Renal pelvis (tissue), 4 donors: Measurements from ENCODE around the gene MOCS2. TPM values are rescaled to one million over a fixed set of nuclear protein-coding genes. Genes with fewer than 3 reads are reported as not detected.

ENCODE experiments used
- DNase-seq: peaks from one replicate; pipeline ENCODE4 v3.0.0-alpha.2; 2013
- polyA plus RNA-seq, 3 donors: library from polyadenylated mRNA; unstranded; fragments of 120-200 nt; gene quantifications; one replicate each; pipeline ENCODE4 v1.2.1, GENCODE V29; 2013; ENCODE audit not compliant: insufficient read length in 3 of 3

The MOCS2 gene
- polyA plus RNA-seq, 3 donors: 68.3 to 74.3 (median 71.6) TPM

DNA sequence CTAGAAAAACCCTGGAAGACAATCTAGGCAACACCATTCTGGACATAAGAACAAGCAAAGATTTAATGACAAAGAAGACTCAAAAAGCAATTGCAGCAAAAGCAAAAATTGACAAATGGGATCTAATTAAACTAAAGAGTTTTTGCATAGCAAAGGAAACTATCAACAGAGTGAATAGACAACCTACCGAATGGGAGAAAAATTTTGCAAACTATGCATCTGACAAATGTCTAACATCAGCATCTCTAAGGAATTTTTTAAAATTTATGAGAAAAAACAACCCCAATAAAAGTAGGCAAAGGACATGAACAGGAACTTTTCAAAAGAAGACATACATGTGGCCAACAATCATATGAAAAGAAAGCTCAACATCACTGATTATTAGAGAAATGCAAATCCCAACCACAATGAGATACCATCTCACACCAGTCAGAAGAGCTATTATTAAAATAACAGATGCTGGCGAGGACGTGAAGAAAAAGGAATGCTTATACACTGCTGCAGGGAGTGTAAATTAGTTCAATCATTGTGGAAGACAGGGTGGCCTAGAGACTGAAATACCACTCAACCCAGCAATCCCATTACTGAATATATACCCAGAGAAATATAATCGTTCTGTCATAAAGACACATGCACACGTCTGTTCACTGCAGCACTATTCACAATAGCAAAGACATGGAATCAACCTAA is 3.8 kb downstream of the MOCS2 start:
- no peak for DNase-seq

GRCh38 chr5:53100606-53101005 is 9.0 kb downstream of the MOCS2 start:
- DNase-seq: no peak

GRCh38 chr5:53099546-53099945 is 10.0 kb downstream of the MOCS2 start:
- DNase-seq: peak; percentile 14

GRCh38 chr5:53095931-53096525 is 13.5 kb downstream of the MOCS2 start:
- DNase-seq: peak; percentile 54

GRCh38 chr5:53095217-53095616 is 14.3 kb downstream of the MOCS2 start:
- DNase-seq: no peak

- DNase-seq: no peak
These were observed 17.3 kb downstream of the MOCS2 start for GRCh38 chr5:53092242-53092641.

- no peak for DNase-seq
These were observed 18.3 kb downstream of the MOCS2 start for GRCh38 chr5:53091289-53091688.

DNA sequence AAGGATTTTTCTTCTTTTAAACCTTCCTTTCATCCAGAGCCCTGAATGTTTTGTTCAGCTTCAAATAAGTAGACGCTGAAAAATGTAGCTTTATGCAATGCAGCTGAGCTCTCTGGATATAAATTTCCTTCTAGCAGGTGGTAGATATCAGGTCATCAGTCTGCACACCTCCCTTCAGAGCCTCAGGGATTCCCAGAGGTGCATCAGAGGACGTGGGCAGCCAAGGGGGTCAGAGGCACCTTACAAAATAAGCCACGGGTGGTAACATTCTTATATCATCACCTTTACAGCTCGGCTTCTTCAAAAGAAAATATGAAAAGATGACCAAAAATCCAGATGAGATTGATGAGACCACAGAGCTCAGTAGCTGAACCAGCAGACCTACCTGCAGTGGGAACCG is 19.3 kb downstream of the MOCS2 start:
- no peak for DNase-seq

DNA sequence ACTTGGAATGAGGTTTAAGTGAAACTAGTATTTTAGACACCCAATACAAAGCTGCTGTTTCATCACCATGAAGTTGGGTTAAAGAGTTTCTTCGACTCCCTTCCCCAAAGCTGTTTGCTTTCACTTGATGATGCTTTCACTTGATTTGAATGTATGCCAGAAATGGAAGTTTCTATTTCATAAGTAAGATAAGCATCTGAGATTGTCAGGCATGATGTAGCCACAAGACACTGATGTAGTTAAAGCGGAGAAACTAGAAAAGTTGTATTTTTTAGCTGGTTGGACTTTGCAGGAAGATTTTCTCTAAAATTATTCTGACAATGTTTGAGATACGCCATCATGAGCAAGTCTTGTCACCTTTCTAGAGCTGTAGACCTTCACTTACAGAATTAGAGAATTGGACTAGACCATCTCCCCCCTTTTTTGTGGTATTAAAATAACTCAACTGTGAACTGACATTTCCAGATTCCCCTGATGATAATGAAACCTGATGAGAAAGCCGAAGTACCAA is 20.0 kb downstream of the MOCS2 start:
- no peak for DNase-seq

- no peak for DNase-seq
These were observed 21.9 kb downstream of the MOCS2 start for GRCh38 chr5:53087621-53088121.

- DNase-seq: no peak
These were observed 22.4 kb downstream of the MOCS2 start for GRCh38 chr5:53087171-53087570.

- no peak for DNase-seq
These were observed 24.9 kb downstream of the MOCS2 start for GRCh38 chr5:53084546-53085255.

DNA sequence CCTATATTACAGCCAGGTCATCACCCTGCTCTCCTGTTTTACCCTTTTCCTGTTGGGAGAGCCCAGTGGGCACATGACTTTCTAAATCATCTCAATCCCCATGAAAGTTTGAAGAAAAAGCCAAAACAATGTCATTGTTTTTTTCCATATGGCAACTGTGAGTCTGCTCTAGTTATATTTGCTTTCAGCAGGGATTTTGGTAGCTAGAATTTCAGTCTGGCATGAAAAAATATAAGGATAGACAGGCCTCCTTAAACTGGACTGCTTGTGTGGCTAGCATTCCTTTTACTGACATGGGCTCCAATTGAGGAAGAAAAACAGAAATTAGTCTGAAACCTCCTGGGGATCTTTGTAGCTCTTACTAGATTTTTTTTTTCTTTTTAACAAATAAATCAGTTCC is 25.6 kb downstream of the MOCS2 start:
- no peak for DNase-seq

DNA sequence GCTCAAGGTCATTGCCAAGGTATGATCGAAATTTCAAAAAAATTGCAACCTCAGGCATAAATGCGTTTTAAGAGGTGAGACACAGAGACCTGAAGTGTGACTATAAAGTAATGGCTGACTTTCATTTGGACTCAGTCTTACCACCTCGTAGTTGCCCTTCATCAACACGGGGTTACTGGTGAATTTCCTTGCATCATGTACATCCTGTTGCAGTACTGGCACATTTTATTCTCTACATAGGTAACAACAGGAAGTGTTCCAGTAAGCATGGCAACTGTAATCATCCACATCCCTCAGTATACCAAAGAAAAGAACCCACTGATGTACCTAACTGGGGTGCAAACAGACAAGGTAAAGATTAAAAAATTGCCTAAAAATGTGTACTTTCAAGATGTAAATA is 29.3 kb downstream of the MOCS2 start:
- DNase-seq: no peak

- DNase-seq: no peak
These were observed 33.5 kb downstream of the MOCS2 start for GRCh38 chr5:53076014-53076583.

DNA sequence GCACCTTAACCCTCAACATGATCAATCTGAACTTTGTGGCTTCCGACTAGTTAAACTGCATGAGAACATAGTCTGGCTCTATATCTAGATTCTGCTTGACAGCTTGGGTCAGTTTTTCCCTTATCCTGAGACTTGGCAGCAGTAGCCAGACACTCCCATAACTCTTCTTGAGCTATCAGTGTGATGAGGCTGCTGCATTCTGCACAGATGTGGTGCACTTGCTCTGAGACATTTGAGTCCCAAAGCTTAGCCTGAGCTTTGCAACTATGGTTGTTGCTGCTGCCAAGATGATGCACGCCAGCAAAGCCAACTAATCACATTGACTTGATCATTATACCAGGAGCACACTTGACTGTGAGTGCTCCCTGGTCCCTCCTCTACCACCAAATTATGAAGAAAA is 36.2 kb downstream of the MOCS2 start:
- no peak for DNase-seq

- no peak for DNase-seq
These were observed 37.8 kb downstream of the MOCS2 start for GRCh38 chr5:53071738-53072137.

- DNase-seq: no peak
These were observed 38.3 kb downstream of the MOCS2 start for GRCh38 chr5:53071298-53071697.

DNA sequence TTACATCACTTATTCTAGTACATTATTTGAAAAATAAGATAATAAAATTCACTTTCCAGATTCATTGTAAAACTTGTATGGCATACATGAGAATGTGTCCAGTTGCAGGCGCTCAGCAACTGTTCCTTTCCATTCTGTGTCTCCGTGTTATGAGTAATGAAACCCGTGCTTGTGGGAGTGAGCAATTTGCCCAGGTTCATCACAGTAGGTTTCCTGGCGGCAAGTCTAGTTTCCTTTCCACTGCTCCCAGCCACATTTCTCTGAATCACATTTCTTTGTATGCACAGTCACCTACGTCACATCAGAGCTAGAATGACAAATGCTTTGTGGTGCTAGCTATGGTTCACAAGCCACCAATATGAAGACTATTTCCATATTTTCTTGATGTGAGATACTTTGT is 39.9 kb downstream of the MOCS2 start:
- DNase-seq: no peak

- no peak for DNase-seq
These were observed 41.2 kb downstream of the MOCS2 start for GRCh38 chr5:53068291-53068836.

DNA sequence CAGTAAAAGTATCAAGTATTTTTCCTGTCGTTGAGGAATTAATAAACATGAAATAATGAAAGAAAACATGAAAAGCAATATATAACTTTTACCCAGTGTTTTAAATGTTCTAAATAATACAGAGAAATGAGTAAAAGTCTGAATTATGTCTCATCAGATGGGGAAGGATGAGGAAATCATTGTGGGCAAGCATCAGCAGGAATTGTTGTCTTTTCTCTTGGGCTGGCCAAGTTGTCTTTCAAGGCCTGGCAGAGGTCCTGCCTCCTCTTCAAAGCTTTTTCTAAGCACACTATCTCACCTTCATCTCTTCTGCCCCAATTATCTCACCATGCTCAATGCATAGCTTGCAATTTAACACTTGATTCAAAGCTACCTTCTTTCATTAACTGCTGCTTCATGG is 41.9 kb downstream of the MOCS2 start:
- no peak for DNase-seq

- DNase-seq: no peak
These were observed 43.5 kb downstream of the MOCS2 start for GRCh38 chr5:53066088-53066487.
